ENCODE results near the gene EMC10.
"Not testable (repeated sequence)": the region's sequence is repeated elsewhere in the genome, so short reads cannot be mapped to it uniquely, and the experiment has no call there.

The EMC10 gene

DNA sequence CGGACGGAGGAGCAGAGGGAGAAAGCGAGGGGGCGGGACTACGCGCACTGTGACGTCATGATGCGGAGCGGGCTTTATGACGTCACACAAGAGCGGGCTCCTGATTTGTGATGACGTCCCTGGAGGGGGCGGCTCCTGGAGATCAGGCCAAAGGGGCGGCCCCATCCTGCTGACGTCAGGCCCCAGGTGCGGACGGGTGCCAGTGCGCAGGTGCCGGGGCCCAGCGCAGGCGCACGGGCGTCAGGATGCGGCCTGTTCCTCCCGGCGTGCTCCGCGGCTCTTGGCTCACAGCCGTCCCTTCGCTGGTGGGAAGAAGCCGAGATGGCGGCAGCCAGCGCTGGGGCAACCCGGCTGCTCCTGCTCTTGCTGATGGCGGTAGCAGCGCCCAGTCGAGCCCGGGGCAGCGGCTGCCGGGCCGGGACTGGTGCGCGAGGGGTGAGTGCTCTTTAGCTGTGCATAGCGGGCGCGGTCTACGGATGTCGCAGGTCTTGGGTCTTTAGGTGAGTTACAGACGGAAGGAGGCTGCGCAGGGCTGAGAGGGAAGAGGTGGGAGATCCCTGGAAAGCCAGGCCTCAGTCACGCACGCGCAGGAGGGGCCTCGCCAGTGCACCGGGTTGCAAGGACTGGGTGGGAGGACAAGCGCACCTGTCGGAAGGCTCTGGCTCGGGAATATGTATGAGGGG, at the start of gene EMC10, which contains the start of gene GARIN5A:
EMC10 (plus strand) TSS at position 284 of the 683 bp plus-strand sequence; CDS start at position 322, 38 bp downstream.
GARIN5A (minus strand) TSS at position 625 of the 683 bp plus-strand sequence; CDS start at position 165, 460 bp downstream.
- in situ Hi-C loops (cut with MboI; ENCODE audit: low sequenced_read_pairs), result no loop called here

DNA sequence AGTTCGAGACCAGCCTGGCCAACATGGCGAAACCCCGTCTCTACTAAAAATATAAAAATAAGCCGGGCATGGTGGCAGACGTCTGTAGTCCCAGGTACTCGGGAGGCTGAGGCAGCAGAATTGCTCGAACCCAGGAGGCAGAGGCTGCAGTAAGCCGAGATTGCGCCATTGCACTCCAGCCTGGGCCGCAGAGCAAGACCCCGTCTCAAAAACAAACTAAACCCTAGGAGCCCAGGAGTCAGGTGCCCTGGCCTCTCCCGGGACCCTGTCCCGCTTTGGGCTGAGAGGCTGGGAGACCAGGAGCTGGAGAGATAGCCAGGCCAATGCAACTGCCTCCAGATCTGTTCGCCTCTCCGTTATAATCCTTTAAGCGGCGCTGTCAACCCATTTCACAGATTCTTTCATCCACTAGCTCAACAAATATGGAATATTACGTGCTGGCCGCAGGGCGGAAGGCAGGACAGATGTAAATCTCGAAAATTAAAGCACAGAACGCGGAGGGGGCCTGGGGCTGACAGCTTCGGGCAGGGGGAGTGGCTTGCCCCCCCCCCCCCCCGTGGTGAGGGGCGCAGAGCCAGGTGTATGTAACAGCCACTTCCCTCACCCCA, 48.9 kb upstream of the EMC10 start:
- in situ Hi-C loops (cut with MboI; ENCODE audit: low sequenced_read_pairs), result no loop called here

GRCh38 chr19:50427997-50428425, 48.3 kb upstream of the EMC10 start:
- in situ Hi-C loops (cut with MboI; ENCODE audit: low sequenced_read_pairs), result no loop called here

DNA sequence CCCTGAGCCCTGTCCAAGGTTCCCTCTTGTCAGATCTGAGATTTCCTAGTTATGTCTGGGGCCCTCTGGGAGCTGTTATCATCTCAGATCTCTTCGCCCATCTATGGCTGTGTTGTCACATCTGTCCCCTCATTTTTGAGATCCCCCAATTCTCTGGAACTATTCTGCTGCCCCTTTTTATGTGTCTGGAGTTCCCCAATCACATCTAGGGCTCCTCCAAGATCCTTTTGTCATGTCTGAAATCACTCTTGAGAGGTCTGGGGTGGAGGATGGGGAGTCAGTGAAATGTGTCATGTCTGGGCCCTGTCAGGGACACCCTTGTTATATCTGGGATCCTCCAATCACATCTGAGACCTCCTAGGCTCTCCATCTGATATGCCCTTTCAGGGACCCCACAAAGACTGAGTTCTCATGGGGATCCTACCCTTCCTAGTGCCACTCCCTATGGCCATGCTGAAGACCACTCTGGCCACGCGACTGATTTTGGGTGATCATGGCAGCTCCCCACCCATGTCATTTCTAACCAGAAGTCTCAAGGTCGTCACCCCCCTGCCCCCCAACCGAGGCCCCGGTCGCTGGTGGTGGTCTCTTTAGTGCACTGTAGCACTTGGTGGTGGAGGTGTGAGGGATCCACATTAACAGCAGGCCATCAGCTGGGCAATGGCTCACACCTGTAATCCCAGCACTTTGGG, 47.4 kb upstream of the EMC10 start:
- in situ Hi-C loops (cut with MboI; ENCODE audit: low sequenced_read_pairs), result no loop called here

GRCh38 chr19:50430888-50431342, 45.4 kb upstream of the EMC10 start:
- in situ Hi-C loops (cut with MboI; ENCODE audit: low sequenced_read_pairs), result no loop called here

- in situ Hi-C loops (cut with MboI; ENCODE audit: low sequenced_read_pairs), result no loop called here
Observed at GRCh38 chr19:50431343-50432220, 44.7 kb upstream of the EMC10 start.

DNA sequence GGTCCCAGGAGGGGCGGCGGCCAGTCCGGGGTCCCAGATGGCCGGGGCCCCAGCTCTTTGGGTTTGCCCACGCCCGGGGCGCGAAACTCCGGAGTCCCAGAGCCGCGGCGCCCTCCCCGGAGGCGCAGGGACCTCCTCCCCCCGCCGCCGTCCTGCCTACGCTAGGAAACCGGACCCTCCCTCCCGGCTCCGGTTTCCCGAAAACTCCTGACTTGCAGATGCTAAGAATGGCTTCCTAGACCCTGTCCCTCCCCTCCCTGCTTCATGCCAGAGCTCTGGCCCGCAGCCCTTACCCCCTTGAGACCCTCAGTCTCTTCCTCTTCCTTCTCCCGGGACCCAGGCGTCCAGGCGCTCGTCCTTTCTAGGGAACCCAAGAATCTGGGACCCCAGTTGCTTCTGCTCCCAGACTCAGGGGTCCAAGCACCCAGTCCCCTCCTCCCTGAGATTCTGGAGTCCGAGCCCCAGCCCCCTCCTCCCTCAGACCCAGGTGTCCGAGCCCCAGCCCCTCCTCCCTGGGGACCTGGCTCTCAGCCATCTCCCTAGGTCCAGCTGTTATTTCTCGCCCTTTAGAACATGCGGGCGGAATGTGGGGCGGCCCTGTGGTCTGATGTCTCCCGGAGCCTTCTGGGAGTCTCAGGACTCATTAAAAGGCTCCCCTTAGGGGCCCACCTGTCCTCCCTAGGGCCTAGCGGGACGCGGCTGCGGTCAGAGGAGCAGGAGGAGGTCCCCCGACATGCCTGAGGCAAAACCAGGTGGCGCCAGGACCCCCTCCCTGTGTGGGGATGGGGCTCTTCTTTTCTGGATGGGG, 43.9 kb upstream of the EMC10 start, which contains the start of gene MYBPC2:
MYBPC2 (plus strand) TSS at position 672 of the 808 bp plus-strand sequence; CDS start at position 734, 62 bp downstream.
- in situ Hi-C loops (cut with MboI; ENCODE audit: low sequenced_read_pairs), result no loop called here

GRCh38 chr19:50433201-50434180, 42.8 kb upstream of the EMC10 start:
- in situ Hi-C loops (cut with MboI; ENCODE audit: low sequenced_read_pairs), result no loop called here

DNA sequence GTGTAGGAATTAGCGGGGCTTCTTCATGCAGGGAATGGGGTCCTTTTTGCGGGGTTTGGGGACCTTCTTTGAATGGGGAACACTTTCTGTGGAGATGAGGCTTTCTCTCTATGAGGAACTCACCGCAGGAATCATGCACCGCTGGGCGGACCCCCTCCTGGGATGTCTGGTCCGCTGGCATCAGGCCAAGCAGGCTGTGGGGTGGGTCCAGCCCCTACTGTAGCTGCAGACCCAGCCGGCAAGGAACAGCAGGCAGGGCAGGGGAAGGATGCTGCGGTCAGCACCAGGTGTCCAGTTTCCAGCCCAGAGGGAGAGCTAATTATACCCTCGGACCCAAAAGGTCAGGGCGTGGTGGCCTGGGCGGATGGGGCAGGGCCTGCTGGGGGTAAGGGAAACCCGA, 41.8 kb upstream of the EMC10 start:
- in situ Hi-C loops (cut with MboI; ENCODE audit: low sequenced_read_pairs), result no loop called here

- in situ Hi-C loops (cut with MboI; ENCODE audit: low sequenced_read_pairs), result no loop called here
Observed at GRCh38 chr19:50435221-50435620, 41.1 kb upstream of the EMC10 start.

DNA sequence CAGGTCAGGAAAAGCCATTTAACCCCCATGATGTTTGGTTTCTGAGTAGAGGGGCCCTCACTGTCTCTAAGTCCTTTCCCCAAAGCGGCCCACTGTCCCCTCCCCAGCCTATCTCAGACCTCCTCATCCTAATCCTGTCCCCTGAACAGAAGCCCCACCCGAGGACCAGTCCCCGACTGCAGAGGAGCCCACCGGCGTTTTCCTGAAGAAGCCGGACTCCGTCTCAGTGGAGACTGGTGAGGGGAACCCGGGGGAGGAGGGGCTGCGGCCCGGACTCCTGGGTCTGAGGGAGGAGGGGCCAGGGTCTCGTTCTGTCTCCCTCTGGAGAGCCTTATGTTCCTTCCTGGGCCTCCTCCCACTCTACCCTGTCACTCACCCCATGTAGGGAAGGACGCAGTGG, 40.7 kb upstream of the EMC10 start:
- in situ Hi-C loops (cut with MboI; ENCODE audit: low sequenced_read_pairs), result no loop called here

GRCh38 chr19:50437862-50438449, 38.4 kb upstream of the EMC10 start:
- in situ Hi-C loops (cut with MboI; ENCODE audit: low sequenced_read_pairs), result no loop called here

GRCh38 chr19:50439130-50439529, 37.2 kb upstream of the EMC10 start:
- in situ Hi-C loops (cut with MboI; ENCODE audit: low sequenced_read_pairs), result not testable (repeated sequence)

GRCh38 chr19:50444059-50444458, 32.2 kb upstream of the EMC10 start:
- in situ Hi-C loops (cut with MboI; ENCODE audit: low sequenced_read_pairs), result no loop called here

DNA sequence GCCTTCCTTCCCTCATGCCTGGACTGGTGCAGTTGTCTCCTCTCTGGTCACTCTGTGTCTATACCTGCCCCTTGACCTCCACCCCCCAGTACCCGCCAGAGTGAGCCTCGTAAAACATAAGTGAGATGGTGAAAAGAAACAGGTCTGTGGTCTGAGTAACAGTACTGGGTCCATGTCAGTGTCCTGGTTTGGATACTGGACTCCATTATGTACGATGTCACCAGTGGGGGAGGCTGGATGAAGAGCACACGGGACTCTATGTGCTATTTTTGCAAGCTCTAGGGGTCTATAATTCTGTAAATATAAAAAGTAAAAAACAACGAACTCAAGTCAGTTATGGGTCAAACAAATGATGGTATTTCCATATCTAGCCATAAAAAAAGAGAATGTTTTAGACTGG, 29.3 kb upstream of the EMC10 start:
- in situ Hi-C loops (cut with MboI; ENCODE audit: low sequenced_read_pairs), result no loop called here

GRCh38 chr19:50447750-50448149, 28.6 kb upstream of the EMC10 start:
- in situ Hi-C loops (cut with MboI; ENCODE audit: low sequenced_read_pairs), result no loop called here

- in situ Hi-C loops (cut with MboI; ENCODE audit: low sequenced_read_pairs), result no loop called here
Observed at GRCh38 chr19:50449236-50449899, 26.9 kb upstream of the EMC10 start.
